ENCODE measurements around the gene RFC3. TPM values are rescaled to one million over a fixed set of nuclear protein-coding genes. Genes with fewer than 3 reads are reported as not detected.

The RFC3 gene
- polyA plus RNA-seq, 3 donors, result 3.0 to 7.0 (median 5.2) TPM

DNA sequence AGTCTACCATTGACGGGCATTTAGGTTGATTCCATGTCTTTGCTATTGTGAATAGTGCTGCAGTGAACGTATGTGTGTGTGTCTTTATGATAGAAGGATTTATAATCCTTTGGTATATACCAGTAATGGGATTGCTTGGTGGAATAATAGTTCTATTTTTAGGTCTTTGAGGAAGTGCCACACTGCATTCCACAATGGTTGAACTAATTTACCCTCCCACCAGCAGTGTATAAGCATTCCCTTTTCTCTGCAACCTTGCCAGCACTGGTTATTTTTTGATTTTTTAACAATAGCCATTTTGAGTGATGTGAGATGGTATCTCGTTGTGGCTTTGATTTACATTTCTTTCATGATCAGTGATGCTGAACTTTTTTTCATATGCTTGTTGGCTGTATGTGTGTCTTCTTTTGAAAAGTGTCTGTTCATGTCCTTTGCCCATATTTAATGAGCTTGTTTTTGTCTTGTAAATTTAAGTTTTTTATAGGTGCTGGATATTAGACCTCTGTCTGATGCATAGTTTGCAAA lies 37.5 kb downstream of the RFC3 start:
- no peak overlapping the region for H3K27ac ChIP-seq (ENCODE audit: low read depth, low read length)
- 81 to 96% (median 86%) methylated on average over 3 of the region's 3 CpGs for WGBS, 3 donors

DNA sequence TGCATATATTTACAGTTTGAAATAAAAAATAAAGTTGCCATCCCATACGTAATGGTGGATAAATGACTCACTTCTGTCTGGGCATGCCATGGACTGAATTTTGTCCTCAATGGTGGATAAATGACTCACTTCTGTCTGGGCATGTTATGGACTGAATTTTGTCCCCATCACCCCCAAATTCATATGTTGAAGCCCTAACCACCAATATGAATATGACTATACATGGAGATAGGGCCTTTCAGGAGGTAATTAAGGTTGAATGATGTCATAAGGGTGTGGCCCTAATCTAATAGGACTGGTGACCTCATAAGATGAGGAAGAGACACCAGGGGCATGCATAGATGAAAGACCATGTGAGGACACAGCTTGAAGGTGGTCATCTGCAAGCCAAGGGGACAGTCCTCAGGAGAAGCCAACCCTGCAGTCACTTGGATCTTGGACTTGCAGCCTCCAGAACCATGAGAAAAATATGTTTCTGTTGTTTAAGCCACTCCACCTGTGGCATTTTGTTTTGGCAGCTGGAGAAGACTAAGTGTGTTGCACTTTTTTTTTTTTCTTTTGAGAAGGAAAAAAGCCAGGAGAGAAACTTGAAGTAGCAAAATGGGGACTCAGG lies 41.8 kb downstream of the RFC3 start:
- H3K27ac ChIP-seq (ENCODE audit: low read depth, low read length), result no peak overlapping the region
- 99 to 100% (median 100%) methylated on average over 1 of the region's 1 CpG for WGBS, 3 donors

DNA sequence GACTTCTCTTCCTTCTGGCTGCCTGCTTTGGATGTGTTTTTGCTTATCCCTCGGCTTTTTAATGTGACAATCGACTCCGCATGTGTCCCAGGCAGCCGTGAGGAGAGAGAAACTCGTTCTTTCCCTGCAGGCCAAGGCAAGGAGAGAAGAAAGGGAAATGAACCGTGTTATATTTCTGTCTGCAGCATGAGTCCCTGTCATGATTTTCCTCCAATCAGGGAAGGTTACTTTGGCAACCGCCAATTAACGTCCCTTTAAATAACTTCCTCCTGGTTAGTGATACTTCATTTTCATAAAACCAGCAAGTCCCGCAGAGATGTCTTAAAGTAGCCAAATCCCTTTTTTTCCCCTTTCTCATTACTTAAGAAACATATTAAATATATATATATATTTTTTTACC lies 42.6 kb downstream of the RFC3 start:
- WGBS, 3 donors, result 88 to 95% (median 90%) methylated on average over 9 of the region's 9 CpGs
- H3K27ac ChIP-seq (ENCODE audit: low read depth, low read length), result no peak overlapping the region

DNA sequence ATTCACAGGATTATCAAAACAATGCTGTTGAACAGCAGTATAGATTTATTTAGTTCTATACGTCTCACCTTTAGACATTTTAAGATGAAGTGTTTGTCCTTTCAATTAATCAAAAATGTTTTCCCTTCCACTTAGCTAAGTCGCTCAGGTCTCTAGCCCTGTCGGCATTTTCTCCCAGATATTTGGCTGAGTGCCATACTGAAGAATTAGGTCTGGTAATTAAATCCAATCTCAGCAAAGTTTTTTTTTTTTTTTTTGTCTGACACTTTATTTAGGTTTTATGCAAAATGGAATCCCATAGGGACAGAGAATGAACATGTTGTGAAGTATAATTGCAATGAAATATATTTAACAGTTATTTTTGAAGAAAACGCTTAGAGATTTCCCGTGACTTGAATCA lies 44.1 kb downstream of the RFC3 start:
- H3K27ac ChIP-seq (ENCODE audit: low read depth, low read length), result no peak overlapping the region
- 57 to 77% (median 73%) methylated on average over 5 of the region's 5 CpGs for WGBS, 3 donors

DNA sequence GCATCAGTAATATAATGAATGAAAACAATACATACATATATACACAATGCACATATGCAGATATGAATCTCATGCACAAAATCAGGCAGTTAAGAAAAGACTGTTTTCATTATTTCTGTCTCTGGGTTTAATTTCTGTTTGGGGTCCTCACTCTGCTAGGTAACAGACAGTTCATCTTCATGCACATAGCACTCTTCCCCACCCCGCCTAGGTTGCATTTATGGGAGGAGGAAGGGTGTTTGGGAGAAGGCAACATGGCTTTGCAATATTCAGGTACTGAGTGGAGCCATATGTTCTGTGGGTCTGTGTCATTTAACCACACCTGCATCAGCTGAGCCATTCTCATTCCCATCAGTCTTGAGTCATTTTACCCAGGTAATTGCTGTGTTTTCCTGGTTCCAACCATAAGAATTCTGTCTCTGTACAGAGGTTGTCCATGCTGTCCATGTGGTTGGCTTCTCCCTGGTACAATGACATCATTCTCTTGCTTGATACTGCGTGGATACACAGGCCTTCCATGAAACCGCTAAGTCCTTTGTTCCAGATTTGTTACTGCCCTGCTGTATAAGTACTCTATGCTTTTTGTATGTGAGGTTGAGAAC lies 45.3 kb downstream of the RFC3 start:
- 63 to 68% (median 64%) methylated on average over 3 of the region's 3 CpGs for WGBS, 3 donors
- no peak overlapping the region for H3K27ac ChIP-seq (ENCODE audit: low read depth, low read length)

DNA sequence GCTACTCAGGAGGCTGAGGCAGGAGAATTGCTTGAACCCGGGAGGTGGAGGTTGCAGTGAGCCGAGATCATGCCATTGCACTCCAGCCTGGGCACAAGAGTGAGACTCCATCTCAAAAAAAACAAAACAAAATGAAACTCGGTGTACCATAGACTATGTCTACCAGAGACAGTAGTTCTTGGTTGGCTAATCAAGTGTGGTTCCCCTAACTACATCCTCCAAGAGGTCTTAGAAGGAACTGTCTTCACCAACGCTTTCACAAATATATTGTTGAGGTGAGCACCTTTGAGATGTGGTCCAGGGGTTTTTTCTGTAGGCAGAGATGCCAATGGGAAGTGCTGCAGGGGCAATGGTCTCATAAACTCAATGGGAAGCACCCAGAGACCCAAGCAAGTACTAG lies 48.0 kb downstream of the RFC3 start:
- H3K27ac ChIP-seq (ENCODE audit: low read depth, low read length), result no peak overlapping the region
- 94 to 97% (median 94%) methylated on average over 4 of the region's 4 CpGs for WGBS, 3 donors

DNA sequence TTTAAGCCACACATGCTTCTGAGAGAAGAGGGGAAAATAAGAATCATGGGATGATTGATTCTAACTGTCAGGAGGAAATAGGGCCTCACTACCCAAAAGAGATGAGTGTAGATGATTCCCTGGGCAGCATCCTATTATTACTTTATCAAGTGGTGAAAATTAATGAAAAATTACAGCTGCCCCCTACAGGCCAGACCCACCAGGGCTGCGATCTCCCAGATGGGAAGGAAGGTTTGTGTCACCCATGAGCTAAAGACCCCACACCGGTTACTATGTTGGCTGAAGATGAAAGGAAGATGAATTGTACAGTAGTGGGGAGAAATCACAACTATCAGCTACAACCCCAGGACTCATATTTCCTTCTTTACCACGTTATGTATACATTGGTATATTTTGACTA lies 49.5 kb downstream of the RFC3 start:
- no peak overlapping the region for H3K27ac ChIP-seq (ENCODE audit: low read depth, low read length)
- 92 to 97% (median 94%) methylated on average over 3 of the region's 3 CpGs for WGBS, 3 donors

DNA sequence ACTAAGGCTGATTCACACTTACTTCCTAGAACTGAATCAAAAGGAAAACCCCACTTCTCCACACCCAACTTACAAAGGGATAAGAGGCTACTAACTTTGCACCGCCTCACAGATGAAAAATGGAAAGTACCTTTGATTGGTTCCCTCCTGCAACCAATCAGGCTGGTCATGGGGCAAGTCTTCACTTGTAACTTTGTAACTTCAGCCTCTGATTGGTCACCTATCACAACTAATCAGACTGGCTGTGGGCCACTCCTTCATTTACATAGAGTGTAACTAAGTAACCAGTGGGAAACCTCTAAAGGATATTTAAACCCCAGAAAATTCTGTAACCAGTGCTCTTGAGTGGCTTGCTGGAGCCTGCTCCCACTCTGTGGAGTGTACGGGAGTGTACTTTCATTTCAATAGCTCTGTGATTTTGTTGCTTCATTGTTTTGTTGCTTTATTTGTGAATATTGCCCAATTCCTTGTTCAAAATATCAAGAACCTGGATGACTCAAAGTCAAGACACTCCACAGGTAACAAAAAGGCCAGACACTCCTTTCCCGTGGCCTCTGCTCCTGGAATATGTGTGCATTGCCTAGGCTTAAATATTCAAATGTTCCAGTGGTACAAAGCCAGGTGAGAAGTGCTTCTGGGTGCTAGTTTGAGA lies 50.5 kb downstream of the RFC3 start:
- 95 to 97% (median 96%) methylated on average over 3 of the region's 3 CpGs for WGBS, 3 donors

DNA sequence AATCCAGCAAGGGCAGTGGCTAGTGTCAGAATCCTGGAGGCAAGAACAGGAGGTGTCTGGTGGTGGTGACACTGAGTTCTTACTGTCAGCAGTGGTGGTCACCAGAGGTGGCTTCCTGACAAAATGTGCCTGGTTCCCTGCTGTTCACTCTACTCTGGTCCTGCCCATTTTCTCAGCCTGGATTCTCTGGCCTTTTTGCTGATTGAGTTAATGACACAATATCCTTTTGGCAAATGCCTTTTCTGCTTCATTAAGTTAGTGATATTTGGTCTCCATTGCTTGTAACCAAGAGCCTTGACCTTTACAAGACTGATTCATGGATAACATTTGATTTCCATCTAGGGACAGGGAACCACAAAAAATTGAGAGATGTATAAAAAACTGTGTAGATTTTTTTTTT lies 51.1 kb downstream of the RFC3 start:
- no peak overlapping the region for H3K27ac ChIP-seq (ENCODE audit: low read depth, low read length)

More for the DNA sequence above, 50.5 kb downstream of the RFC3 start:
- H3K27ac ChIP-seq (ENCODE audit: low read depth, low read length), result no peak overlapping the region

DNA sequence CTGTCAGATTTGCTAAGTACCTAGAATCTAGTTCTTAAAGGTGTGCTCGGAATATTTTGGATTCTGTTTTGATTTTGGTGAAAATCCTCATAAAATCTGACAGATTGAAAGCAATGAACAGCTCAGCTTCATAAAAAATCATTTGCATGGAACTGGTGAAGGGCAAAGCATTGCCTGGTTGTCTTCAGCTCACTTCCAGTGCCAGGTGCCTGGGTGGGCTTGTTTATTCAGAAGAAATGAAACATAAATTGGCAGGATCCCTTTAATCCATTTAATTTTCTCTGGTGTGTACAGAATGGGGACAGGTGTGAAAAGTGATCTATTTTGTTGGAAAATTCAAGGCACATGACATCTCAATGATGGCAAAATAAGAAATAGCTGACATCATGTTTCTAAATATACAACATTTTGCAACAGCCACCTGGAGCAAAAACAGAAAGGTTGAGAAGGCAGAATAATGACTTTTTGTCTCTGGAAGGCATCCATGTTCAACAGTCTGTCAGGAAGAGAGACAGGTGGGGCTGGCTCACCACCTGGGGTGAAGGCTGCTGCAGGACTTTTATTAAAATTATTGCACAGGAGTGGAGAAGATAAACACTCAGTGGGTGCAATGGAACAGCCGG lies 52.2 kb downstream of the RFC3 start:
- WGBS, 3 donors, result 72 to 85% (median 83%) methylated on average over 2 of the region's 2 CpGs
- H3K27ac ChIP-seq (ENCODE audit: low read depth, low read length), result no peak overlapping the region

DNA sequence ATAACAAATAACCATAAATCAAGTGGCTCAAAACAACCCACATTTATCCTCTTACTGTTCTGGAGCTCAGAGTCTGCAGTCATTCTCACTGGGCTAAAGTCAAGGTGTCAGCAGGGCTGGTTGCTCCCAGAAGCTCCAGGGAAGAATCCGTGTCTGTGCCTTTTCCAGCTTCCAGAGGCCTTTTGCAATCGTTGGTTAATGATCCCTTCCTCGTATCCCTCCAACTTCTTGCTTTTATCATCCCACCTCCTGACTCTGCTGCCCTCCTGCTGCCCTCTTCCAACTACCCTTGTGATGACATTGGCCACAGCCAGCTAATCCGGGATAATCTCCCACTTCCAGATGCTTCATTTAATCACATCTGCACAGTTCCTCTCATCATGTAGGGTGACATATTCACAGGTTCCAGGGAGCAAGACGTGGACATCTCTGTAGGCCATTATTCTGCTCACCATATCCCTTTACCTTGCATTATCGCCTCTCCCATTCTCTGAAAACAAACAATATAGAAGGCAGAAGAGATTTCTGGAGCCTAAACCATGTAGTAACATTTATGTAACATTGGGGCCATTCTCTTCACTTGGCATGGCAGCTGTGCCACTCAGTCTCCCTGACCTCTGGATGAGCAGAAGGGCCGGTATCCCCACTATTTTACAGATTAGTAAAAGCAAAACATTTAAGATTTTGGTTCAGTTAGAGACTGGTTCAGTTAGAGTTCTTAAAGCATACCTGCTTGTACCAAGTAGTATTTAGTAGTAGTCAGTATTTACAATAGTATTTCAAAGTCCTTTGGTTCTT lies 53.5 kb downstream of the RFC3 start:
- whole genome bisulfite sequencing, 3 donors, result 79 to 92% (median 91%) methylated on average over 7 of the region's 7 CpGs
- H3K27ac ChIP-seq (ENCODE audit: low read depth, low read length), result no peak overlapping the region

DNA sequence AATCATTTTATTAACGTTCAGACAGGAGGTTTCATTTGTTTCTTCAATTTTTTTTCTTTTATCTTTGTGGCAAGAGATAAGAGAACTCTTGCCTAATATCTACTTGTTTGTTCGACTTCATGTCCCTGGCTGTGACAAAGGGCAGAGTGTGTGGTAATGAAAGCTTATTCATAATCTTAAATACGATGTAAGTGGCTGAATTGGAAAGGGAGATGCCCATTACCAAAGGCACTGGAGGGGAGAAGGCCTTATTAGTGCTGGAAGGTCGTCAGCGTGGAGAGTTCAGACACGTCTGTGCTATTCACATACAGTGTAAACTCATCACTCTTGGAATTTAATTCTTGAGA lies 54.0 kb downstream of the RFC3 start:
- WGBS, 3 donors, result 40 to 81% (median 77%) methylated on average over 6 of the region's 6 CpGs
- H3K27ac ChIP-seq (ENCODE audit: low read depth, low read length), result no peak overlapping the region

DNA sequence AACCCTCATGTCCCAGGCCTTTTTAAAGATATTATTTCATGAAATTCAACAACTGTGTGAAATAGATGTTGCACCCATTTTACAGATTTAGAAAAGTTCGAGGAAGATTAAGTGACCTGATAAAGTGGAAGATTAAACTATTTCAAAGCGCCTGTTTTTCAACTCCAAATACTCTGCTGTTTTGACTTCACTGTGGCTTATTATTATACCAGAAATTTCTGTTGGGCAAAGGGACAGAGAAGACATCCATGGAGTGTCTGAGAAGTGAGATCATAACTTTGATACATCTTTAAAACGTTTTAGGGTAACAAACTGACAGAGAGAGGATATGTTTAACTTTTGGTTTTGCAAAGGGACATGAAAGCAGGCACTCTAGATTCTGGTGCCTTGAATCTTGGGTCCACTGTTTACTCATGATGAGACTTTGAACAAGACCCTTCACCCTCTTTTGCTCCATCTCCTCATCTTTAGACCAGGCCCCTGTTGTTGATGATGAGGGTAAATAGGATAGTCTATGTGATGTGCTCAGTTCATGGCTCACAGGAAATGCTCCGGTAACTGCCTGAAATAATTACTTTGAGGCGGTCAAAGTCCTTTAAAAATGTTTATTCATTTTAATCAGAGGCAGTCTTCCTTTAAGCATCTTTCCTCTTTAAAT lies 55.4 kb downstream of the RFC3 start:
- WGBS, 3 donors, result 77 to 83% (median 82%) methylated on average over 5 of the region's 5 CpGs
- H3K27ac ChIP-seq (ENCODE audit: low read depth, low read length), result no peak overlapping the region

DNA sequence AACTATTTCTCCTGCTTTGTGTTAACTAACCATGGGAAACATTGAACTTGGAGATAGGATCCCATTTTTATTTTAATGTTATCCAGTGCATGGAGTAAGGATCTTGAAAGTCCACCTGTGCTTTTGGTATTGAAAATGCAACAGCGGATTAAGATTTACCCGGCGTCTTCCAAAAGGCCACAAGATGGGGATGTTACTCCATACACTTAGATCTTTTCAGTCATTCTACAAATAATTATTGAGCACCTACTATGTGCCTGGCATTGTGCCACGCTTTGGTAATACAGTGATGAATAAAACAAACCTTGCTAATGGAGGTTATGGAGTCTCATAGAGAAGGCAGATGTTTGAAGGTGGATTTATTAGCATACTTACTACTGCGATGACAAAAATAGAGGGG lies 56.9 kb downstream of the RFC3 start:
- WGBS, 3 donors, result 93 to 96% (median 94%) methylated on average over 5 of the region's 5 CpGs
- no peak overlapping the region for H3K27ac ChIP-seq (ENCODE audit: low read depth, low read length)

DNA sequence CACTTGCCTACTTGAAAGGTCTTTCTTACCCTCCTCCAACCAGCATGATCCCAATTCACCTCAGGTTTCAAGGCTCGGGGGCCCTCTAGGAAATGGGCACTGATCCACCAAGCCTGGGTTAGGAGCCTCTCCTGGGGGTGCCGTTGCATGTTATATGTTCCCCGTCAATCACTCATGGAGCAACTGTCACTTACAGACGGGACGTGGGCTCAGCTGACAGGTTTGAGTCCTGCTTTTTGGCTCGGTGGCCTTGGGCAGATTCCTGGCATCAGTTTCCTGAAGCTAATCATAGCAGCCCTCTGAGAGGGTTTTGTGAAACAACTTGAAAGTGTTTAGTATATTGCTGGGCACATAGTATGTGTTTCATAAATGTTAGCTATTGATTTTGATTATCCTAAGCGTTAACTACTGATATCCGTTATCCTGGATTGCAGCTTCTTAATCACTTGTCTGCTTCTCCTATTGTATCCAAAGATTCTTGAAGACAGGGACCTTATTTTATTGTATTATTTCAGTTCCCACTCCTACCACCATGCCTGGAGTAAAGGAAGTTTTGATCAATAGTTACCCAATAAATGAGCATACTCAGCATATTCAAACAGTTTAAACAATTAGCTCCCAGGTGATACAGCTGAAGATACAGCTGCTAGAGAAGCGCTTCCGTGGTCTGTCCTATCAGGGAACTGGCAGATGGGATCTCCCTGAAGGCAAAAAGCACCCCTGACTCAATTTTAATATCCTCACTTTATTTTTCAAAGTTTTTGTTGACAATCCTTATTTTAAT lies 57.9 kb downstream of the RFC3 start:
- WGBS, 3 donors, result 62 to 85% (median 84%) methylated on average over 10 of the region's 10 CpGs
- H3K27ac ChIP-seq (ENCODE audit: low read depth, low read length), result no peak overlapping the region

DNA sequence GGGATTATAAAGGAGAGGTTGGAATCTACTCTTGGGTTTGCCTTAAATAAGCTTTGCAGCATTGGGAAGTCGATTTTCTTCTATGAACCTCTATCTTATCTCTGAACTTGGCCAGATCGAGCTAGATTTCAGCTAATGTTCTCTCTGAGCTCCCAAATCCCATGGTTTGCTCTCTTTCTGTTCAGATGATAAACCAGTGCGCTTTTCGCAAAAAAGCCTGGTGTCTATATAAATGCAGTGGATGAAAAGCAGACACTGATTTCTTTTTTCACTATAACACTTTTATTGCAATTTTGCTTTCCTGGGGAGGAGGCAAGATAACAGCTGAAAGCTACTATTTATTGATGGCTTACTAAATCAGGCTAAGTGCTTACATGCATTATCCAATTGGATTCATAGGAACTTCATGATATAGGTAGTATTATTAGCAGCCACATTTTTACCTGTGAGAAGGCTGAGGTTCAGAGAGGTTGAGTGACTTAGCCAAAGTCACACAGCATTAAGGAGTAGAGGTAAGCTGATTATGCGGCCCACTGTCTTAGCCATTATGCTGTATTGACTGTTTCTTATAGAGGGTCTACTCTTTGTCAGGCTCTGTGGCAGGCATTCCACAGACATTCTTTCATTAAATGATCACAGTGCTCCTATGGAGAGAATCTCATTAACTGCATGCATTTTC lies 58.9 kb downstream of the RFC3 start:
- H3K27ac ChIP-seq (ENCODE audit: low read depth, low read length), result no peak overlapping the region
- WGBS, 3 donors, result 73 to 78% (median 74%) methylated on average over 5 of the region's 5 CpGs

DNA sequence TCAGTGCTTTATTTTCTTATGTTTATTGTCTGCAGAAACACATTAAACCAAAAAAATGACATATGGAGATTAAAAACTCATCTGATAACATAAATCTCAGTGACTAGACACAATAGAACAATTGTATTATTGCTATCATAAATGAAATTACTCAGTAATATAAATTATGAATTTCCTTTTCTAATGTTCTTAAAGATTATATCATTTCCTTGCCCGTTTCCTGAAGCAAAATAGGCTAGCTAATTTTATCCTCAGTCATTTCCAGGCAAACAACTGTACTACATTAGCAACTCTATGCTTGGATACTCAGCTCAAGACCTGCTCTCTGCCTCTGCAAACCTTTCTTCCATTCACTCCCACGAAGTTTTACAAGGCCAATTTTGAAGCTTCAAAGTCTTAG lies 61.2 kb downstream of the RFC3 start:
- 41 to 53% (median 50%) methylated on average over 2 of the region's 2 CpGs for WGBS, 3 donors
- H3K27ac ChIP-seq (ENCODE audit: low read depth, low read length), result no peak overlapping the region
